GM12864 (cell line): ENCODE data around the gene FAM117B.

ENCODE experiments used
- DNase-seq: peaks from one replicate; pipeline ENCODE4 v3.0.0-alpha.2; 2011; ENCODE audit warnings: low read depth
- H3K4me3 ChIP-seq: 2 replicates; pipeline ENCODE4 v1.5.1; 2011; ENCODE audit warnings: mild to moderate bottlenecking, low read depth, low read length, control low read depth
- CTCF ChIP-seq: IDR thresholded peaks from 2 replicates; pipeline ENCODE4 v1.5.1; 2011; ENCODE audit warnings: low read depth, mild to moderate bottlenecking, moderate library complexity, low read length, control low read depth, inconsistent platforms; ENCODE audit errors: missing control alignments

Gene FAM117B

GRCh38 chr2:202754936-202755335 is 120.2 kb downstream of the FAM117B start:
- no peak for DNase-seq

GRCh38 chr2:202756598-202756997 is 121.8 kb downstream of the FAM117B start:
- no peak overlapping the region for H3K4me3 ChIP-seq
- DNase-seq = no peak
- no peak for TF ChIP-seq CTCF

More at GRCh38 chr2:202754936-202755335, 120.2 kb downstream of the FAM117B start:
- TF ChIP-seq CTCF = no peak
- H3K4me3 ChIP-seq = no peak overlapping the region

GRCh38 chr2:202757339-202757738 is 122.6 kb downstream of the FAM117B start:
- no peak for DNase-seq
- no peak overlapping the region for H3K4me3 ChIP-seq
- TF ChIP-seq CTCF = no peak

GRCh38 chr2:202758128-202758527 is 123.4 kb downstream of the FAM117B start:
- DNase-seq = no peak
- no peak for TF ChIP-seq CTCF
- H3K4me3 ChIP-seq = no peak overlapping the region

GRCh38 chr2:202758604-202759003 is 123.8 kb downstream of the FAM117B start:
- no peak for TF ChIP-seq CTCF
- no peak for DNase-seq
- H3K4me3 ChIP-seq = no peak overlapping the region

GRCh38 chr2:202760848-202761247 is 126.1 kb downstream of the FAM117B start:
- DNase-seq = no peak
- TF ChIP-seq CTCF = no peak
- no peak overlapping the region for H3K4me3 ChIP-seq

GRCh38 chr2:202762556-202762955 is 127.8 kb downstream of the FAM117B start:
- no peak for TF ChIP-seq CTCF
- DNase-seq = no peak

More at GRCh38 chr2:202762556-202762955, 127.8 kb downstream of the FAM117B start:
- no peak overlapping the region for H3K4me3 ChIP-seq
